ENCODE results near the gene SMAD6. TPM values are rescaled to one million over a fixed set of nuclear protein-coding genes. Genes with fewer than 3 reads are reported as not detected.

SMAD6 gene
- total and polyA plus RNA-seq, 2 donors (not counting 1 experiment from before 2014, with no cell fraction given) = 1.2 to 8.9 TPM

DNA sequence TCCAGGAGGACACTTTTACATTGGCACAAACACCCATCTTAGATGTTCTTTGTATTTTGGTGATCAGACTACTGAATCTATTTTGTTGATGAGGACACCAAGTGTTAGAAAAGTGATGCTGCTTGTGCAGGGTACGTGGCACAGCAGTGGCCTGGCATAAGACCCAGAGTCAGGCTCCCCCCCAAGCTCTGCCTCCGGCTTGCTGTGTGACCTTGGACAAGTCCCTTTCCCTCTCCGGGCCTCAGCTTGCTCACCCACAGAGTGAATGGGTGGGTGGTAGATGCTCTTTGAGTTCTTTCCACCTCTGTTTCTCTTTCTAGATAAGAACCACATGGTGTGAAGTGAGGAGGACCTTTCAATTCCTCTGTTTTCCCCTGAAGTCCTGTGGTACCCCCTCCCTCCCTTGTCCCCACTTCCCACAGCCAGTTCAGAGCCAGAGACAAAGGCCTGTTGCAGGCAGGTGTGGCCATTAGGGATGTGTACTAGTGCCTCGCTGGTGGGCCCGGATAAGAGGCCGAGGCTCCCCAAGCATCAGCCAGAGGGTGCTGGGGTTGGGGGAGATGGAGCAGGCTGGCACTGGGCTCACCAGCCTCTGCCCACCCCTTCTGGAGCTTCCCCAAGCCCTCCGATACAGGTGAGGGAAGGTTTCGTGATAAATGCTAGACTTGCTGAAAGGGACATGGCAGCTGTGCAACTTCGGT lies 43.6 kb downstream of the SMAD6 start:
- Histone ChIP-seq H3K4me3 (replicated peaks in 1 of 4; ENCODE audit: control extremely low read depth in 1 of 4, insufficient read depth in 1 of 4, low read depth in 3 of 4, low read length in 4 of 4) (no peak overlapping the region), H3K27me3 (ENCODE audit: control insufficient read depth, insufficient read depth, low read length) (no peaks in the 10 kb centered on the region), H3K27ac (ENCODE audit: insufficient read depth, low read length) (no peak overlapping the region), H3K9me3 (ENCODE audit: control insufficient read depth, insufficient read depth, low read depth, low read length) (no peaks in the 10 kb centered on the region), H2AFZ (ENCODE audit: low read length) (no peak overlapping the region), H3K4me1 (ENCODE audit: control insufficient read depth, extremely low read depth, insufficient read depth, low read length) (peaks cover 43% of the 10 kb centered on the region), H3K79me2 (ENCODE audit: control insufficient read depth, insufficient read depth, low read length) (peaks cover 6% of the 10 kb centered on the region), H3K4me2 (ENCODE audit: extremely low read depth, insufficient read depth, low read length) (no peak overlapping the region), H3K36me3 (ENCODE audit: control insufficient read depth, insufficient read depth, low read length) (no peaks in the 10 kb centered on the region), H4K20me1 (ENCODE audit: control insufficient read depth, extremely low read depth, insufficient read depth, low read length) (no peaks in the 10 kb centered on the region), H3K9ac (ENCODE audit: insufficient read depth, low read length) (no peak overlapping the region)
- no peak for DNase-seq (ENCODE audit: low read depth in 2 of 2)
- TF ChIP-seq CTCF (conservative IDR thresholded peaks at IDR 0.05 in 1 of 2, IDR thresholded peaks at IDR 0.05 in 1 of 2; ENCODE audit: low read depth in 1 of 2, low read length in 2 of 2) (no peak), EZH2 (IDR thresholded peaks at IDR 0.05; ENCODE audit: low read length, missing control alignments) (no peak)

- no peaks in the 10 kb centered on the region for H3K36me3 ChIP-seq (ENCODE audit: control insufficient read depth, insufficient read depth, low read length)
- peaks cover 6% of the 10 kb centered on the region for H3K79me2 ChIP-seq (ENCODE audit: control insufficient read depth, insufficient read depth, low read length)
- H3K9ac ChIP-seq (ENCODE audit: insufficient read depth, low read length) = no peak overlapping the region
- H3K27ac ChIP-seq (ENCODE audit: insufficient read depth, low read length) = no peak overlapping the region
- H3K4me3 ChIP-seq (replicated peaks in 1 of 4; ENCODE audit: control extremely low read depth in 1 of 4, insufficient read depth in 1 of 4, low read depth in 3 of 4, low read length in 4 of 4) = no peak overlapping the region
- H3K4me2 ChIP-seq (ENCODE audit: extremely low read depth, insufficient read depth, low read length) = no peak overlapping the region
- no peaks in the 10 kb centered on the region for H3K9me3 ChIP-seq (ENCODE audit: control insufficient read depth, insufficient read depth, low read depth, low read length)
- no peak for TF ChIP-seq EZH2 (IDR thresholded peaks at IDR 0.05; ENCODE audit: low read length, missing control alignments)
- no peak for TF ChIP-seq CTCF (conservative IDR thresholded peaks at IDR 0.05 in 1 of 2, IDR thresholded peaks at IDR 0.05 in 1 of 2; ENCODE audit: low read depth in 1 of 2, low read length in 2 of 2)
- peak in 1 of 2 donors; percentile 38 for DNase-seq (ENCODE audit: low read depth in 2 of 2)
- H3K4me1 ChIP-seq (ENCODE audit: control insufficient read depth, extremely low read depth, insufficient read depth, low read length) = peaks cover 44% of the 10 kb centered on the region
- H3K27me3 ChIP-seq (ENCODE audit: control insufficient read depth, insufficient read depth, low read length) = no peaks in the 10 kb centered on the region
- no peaks in the 10 kb centered on the region for H4K20me1 ChIP-seq (ENCODE audit: control insufficient read depth, extremely low read depth, insufficient read depth, low read length)
- no peak overlapping the region for H2AFZ ChIP-seq (ENCODE audit: low read length)
These were observed 44.2 kb downstream of the SMAD6 start for GRCh38 chr15:66746231-66746605.

- Histone ChIP-seq H3K9me3 (ENCODE audit: control insufficient read depth, insufficient read depth, low read depth, low read length) (no peaks in the 10 kb centered on the region), H3K4me1 (ENCODE audit: control insufficient read depth, extremely low read depth, insufficient read depth, low read length) (peaks cover 47% of the 10 kb centered on the region), H3K36me3 (ENCODE audit: control insufficient read depth, insufficient read depth, low read length) (peaks cover 2% of the 10 kb centered on the region), H2AFZ (ENCODE audit: low read length) (no peak overlapping the region), H4K20me1 (ENCODE audit: control insufficient read depth, extremely low read depth, insufficient read depth, low read length) (no peaks in the 10 kb centered on the region), H3K4me2 (ENCODE audit: extremely low read depth, insufficient read depth, low read length) (no peak overlapping the region), H3K79me2 (ENCODE audit: control insufficient read depth, insufficient read depth, low read length) (peaks cover 8% of the 10 kb centered on the region), H3K9ac (ENCODE audit: insufficient read depth, low read length) (no peak overlapping the region), H3K4me3 (replicated peaks in 1 of 4; ENCODE audit: control extremely low read depth in 1 of 4, insufficient read depth in 1 of 4, low read depth in 3 of 4, low read length in 4 of 4) (no peak overlapping the region), H3K27me3 (ENCODE audit: control insufficient read depth, insufficient read depth, low read length) (no peaks in the 10 kb centered on the region), H3K27ac (ENCODE audit: insufficient read depth, low read length) (peak overlapping the region; percentile 76)
- DNase-seq (ENCODE audit: low read depth in 2 of 2) = no peak
- TF ChIP-seq CTCF (conservative IDR thresholded peaks at IDR 0.05 in 1 of 2, IDR thresholded peaks at IDR 0.05 in 1 of 2; ENCODE audit: low read depth in 1 of 2, low read length in 2 of 2) (no peak), EZH2 (IDR thresholded peaks at IDR 0.05; ENCODE audit: low read length, missing control alignments) (no peak)
These were observed 45.2 kb downstream of the SMAD6 start for GRCh38 chr15:66747223-66747622.

Data from fibroblast of lung (primary cell).